SK-N-SH treated with all-trans-retinoic acid at 6 μM for 48 hours (cell line): ENCODE data around the gene A1BG.

Source experiments
- ARNTL ChIP-seq: fragments of 450-650 bp; formaldehyde crosslinking; IDR thresholded peaks from 2 replicates; pipeline ENCODE4 v1.5.0; 2020; ENCODE audit warnings: low read depth, mild to moderate bottlenecking, moderate library complexity, borderline replicate concordance
- BACH2 ChIP-seq: fragments of 250-450 bp; sonication (Bioruptor Pico); IDR thresholded peaks from 2 replicates; pipeline ENCODE4 v1.9.0; 2021; ENCODE audit warnings: mild to moderate bottlenecking, borderline replicate concordance
- CSDC2 ChIP-seq: fragments of 250-450 bp; sonication (Bioruptor Pico); IDR thresholded peaks from 2 replicates; pipeline ENCODE4 v1.5.0; 2020; ENCODE audit warnings: mild to moderate bottlenecking, moderate library complexity
- GLIS3 ChIP-seq: fragments of 250-450 bp; sonication (Bioruptor Pico); IDR thresholded peaks from 2 replicates; pipeline ENCODE4 v1.5.0; 2020; ENCODE audit warnings: mild to moderate bottlenecking, moderate library complexity
- ISL1 ChIP-seq: fragments of 250-450 bp; sonication (Bioruptor Pico); IDR thresholded peaks from 2 replicates; pipeline ENCODE4 v2.1.2; 2022; ENCODE audit warnings: mild to moderate bottlenecking, moderate library complexity
- RARB ChIP-seq: fragments of 250-450 bp; sonication (Bioruptor Pico); IDR thresholded peaks from 2 replicates; pipeline ENCODE4 v1.8.0; 2021; ENCODE audit warnings: mild to moderate bottlenecking, moderate library complexity
- TCF4 ChIP-seq: fragments of 250-450 bp; sonication (Bioruptor Pico); IDR thresholded peaks from 2 replicates; pipeline ENCODE4 v1.8.0; 2021; ENCODE audit warnings: mild to moderate bottlenecking, moderate library complexity, borderline replicate concordance
- TOX ChIP-seq: fragments of 250-450 bp; sonication (Bioruptor Pico); IDR thresholded peaks from 2 replicates; pipeline ENCODE4 v1.8.0; 2021; ENCODE audit warnings: mild to moderate bottlenecking, moderate library complexity, borderline replicate concordance
- ZFP3 ChIP-seq: fragments of 250-450 bp; sonication (Bioruptor Pico); IDR thresholded peaks from 2 replicates; pipeline ENCODE4 v1.5.0; 2020; ENCODE audit warnings: mild to moderate bottlenecking, moderate library complexity
- ZFP30 ChIP-seq: fragments of 450-650 bp; formaldehyde crosslinking; IDR thresholded peaks from 2 replicates; pipeline ENCODE4 v1.5.0; 2022; ENCODE audit warnings: mild to moderate bottlenecking, moderate library complexity
- ZNF70 ChIP-seq: fragments of 450-650 bp; formaldehyde crosslinking; IDR thresholded peaks from 2 replicates; pipeline ENCODE4 v1.5.0; 2020; ENCODE audit warnings: mild to moderate bottlenecking, moderate library complexity
- TF ChIP-seq, protein P1 (sequence below): fragments of 250-450 bp; sonication (Bioruptor Pico); IDR thresholded peaks from 2 replicates; pipeline ENCODE4 v1.8.0; 2020; ENCODE audit warnings: mild to moderate bottlenecking, moderate library complexity, borderline replicate concordance
- TF ChIP-seq, protein P2 (sequence below): fragments of 250-450 bp; sonication (Bioruptor Pico); IDR thresholded peaks from 2 replicates; pipeline ENCODE4 v1.5.1; 2020; ENCODE audit warnings: low read depth, mild to moderate bottlenecking, moderate library complexity
- TF ChIP-seq, protein P3 (sequence below): fragments of 250-450 bp; sonication (Bioruptor Pico); IDR thresholded peaks from 2 replicates; pipeline ENCODE4 v1.5.1; 2021; ENCODE audit warnings: mild to moderate bottlenecking, moderate library complexity

DNA sequence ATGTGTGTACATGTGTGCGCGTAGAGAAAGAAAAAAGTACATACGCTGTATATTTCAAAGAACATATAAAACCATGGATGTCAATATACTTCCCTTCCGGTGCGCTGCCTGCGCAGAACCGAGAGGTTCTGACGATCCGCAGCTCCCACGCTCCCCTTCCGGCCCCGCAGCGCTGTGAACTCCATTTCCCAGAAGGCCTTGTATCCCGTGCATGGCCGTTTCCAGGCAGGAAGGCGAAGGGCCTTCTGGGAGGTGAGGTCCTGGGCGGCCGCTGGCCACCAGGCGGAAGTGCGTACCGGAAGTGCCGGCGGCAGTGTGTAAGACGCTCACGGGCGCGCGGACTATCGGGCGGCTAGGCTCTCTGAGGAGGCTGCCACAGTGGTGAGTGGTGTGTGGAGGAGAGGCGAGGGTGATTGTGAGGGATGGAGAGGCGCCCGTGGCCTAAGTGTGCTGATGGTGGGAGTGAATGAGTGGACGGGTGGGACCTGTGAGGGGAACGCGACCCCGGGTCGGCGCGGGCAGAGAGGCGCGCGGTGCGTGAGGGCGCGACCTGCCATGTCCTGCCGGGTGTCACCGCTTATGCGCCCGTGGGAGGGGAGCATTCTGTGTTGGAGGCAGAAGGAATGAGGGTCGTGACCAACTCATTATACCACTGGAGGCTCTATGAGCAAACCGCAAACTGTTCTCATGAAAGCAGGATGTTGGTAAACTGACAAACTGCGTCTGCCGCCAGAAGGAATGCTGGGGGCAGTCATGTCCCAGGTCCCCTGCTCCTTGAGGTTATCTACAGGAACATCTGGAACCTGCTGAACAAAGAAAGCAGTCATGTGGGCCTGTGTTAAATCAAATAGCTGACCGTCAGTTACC, 48.0 kb downstream of the A1BG start, which contains the start of gene ERVK3-1:
- TF ChIP-seq TOX (CRISPR knock-in tag) (no peak), TCF4 (CRISPR knock-in tag) (no peak), ZFP30 (no peak), ISL1 (no peak), RARB (no peak), CSDC2 (CRISPR knock-in tag) (no peak), GLIS3 (CRISPR knock-in tag) (no peak), ZFP3 (CRISPR knock-in tag) (no peak), BACH2 (CRISPR knock-in tag) (no peak), ZNF70 (CRISPR knock-in tag) (no peak), ARNTL (CRISPR knock-in tag) (no peak)
- TF ChIP-seq, protein P1, sequence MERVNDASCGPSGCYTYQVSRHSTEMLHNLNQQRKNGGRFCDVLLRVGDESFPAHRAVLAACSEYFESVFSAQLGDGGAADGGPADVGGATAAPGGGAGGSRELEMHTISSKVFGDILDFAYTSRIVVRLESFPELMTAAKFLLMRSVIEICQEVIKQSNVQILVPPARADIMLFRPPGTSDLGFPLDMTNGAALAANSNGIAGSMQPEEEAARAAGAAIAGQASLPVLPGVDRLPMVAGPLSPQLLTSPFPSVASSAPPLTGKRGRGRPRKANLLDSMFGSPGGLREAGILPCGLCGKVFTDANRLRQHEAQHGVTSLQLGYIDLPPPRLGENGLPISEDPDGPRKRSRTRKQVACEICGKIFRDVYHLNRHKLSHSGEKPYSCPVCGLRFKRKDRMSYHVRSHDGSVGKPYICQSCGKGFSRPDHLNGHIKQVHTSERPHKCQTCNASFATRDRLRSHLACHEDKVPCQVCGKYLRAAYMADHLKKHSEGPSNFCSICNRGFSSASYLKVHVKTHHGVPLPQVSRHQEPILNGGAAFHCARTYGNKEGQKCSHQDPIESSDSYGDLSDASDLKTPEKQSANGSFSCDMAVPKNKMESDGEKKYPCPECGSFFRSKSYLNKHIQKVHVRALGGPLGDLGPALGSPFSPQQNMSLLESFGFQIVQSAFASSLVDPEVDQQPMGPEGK, result no peak
- TF ChIP-seq, protein P2, sequence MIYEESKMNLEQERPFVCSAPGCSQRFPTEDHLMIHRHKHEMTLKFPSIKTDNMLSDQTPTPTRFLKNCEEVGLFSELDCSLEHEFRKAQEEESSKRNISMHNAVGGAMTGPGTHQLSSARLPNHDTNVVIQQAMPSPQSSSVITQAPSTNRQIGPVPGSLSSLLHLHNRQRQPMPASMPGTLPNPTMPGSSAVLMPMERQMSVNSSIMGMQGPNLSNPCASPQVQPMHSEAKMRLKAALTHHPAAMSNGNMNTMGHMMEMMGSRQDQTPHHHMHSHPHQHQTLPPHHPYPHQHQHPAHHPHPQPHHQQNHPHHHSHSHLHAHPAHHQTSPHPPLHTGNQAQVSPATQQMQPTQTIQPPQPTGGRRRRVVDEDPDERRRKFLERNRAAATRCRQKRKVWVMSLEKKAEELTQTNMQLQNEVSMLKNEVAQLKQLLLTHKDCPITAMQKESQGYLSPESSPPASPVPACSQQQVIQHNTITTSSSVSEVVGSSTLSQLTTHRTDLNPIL (CRISPR knock-in tag), result no peak
- TF ChIP-seq, protein P3, sequence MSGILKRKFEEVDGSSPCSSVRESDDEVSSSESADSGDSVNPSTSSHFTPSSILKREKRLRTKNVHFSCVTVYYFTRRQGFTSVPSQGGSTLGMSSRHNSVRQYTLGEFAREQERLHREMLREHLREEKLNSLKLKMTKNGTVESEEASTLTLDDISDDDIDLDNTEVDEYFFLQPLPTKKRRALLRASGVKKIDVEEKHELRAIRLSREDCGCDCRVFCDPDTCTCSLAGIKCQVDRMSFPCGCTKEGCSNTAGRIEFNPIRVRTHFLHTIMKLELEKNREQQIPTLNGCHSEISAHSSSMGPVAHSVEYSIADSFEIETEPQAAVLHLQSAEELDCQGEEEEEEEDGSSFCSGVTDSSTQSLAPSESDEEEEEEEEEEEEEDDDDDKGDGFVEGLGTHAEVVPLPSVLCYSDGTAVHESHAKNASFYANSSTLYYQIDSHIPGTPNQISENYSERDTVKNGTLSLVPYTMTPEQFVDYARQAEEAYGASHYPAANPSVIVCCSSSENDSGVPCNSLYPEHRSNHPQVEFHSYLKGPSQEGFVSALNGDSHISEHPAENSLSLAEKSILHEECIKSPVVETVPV, result no peak
